GM23248 (cell line): ENCODE results near the gene P2RY10.
"Not testable (repeated sequence)": the region's sequence is repeated elsewhere in the genome, so short reads cannot be mapped to it uniquely, and the experiment has no call there.

ENCODE experiments used
- EZH2 ChIP-seq: fragments of 200-600 bp; sonication (generic); IDR thresholded peaks from 2 replicates; pipeline ENCODE4 v1.6.1; 2018; ENCODE audit warnings: antibody characterized with exemption, mild to moderate bottlenecking; ENCODE audit not compliant: insufficient read depth, poor library complexity, severe bottlenecking
- EZH2phosphoT487 ChIP-seq: fragments of 200-600 bp; sonication (generic); IDR thresholded peaks from 2 replicates; pipeline ENCODE4 v1.6.1; 2018; ENCODE audit warnings: antibody characterized with exemption, moderate library complexity, mild to moderate bottlenecking, low read depth; ENCODE audit not compliant: insufficient read depth

DNA sequence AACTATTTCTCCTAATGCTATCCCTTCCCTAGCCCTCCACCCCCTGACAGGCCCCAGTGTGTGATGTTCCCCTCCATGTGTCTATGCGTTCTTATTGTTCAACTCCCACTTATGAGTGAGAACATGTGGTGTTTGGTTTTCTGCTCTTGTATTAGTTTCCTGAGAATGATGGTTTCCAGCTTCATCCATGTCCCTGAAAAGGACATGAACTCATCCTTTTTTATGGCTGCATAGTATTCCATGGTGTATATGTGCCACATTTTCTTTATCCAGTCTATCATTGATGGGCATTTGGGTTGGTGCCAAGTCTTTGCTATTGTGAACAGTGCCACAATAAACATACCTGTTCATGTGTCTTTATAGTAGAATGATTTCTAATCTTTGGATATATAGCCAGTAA lies 62.3 kb downstream of the P2RY10 start:
- not testable (repeated sequence) for TF ChIP-seq EZH2, EZH2phosphoT487
